K562 (cell line): ENCODE measurements around the gene CDX1. TPM values are rescaled to one million over a fixed set of nuclear protein-coding genes. Genes with fewer than 3 reads are reported as not detected.
A peak's percentile ranks its signal among the peaks of the same experiment; 100 is the strongest.

Source experiments
- C11orf30 ChIP-seq: fragments of 450-650 bp; IDR thresholded peaks from 2 replicates; pipeline ENCODE4 v1.6.1; 2016; ENCODE audit warnings: low read depth, mild to moderate bottlenecking
- CREM ChIP-seq: IDR thresholded peaks from 2 replicates; pipeline ENCODE4 v1.6.1; 2014; ENCODE audit warnings: antibody characterized with exemption, low read depth
- EGR1 ChIP-seq: fragments of 450-650 bp; conservative IDR thresholded peaks from 2 replicates; pipeline ENCODE4 v1.6.1; 2017; ENCODE audit warnings: mild to moderate bottlenecking
- ELF2 ChIP-seq: fragments of 250-450 bp; sonication (Bioruptor Pico); IDR thresholded peaks from 2 replicates; pipeline ENCODE4 v1.5.0; 2021; ENCODE audit warnings: mild to moderate bottlenecking
- HSF4 ChIP-seq: fragments of 250-450 bp; sonication (Bioruptor Pico); IDR thresholded peaks from 2 replicates; pipeline ENCODE4 v2.1.2; 2022; ENCODE audit warnings: mild to moderate bottlenecking, moderate library complexity, borderline replicate concordance
- KLF10 ChIP-seq: fragments of 250-450 bp; sonication (Bioruptor Pico); IDR thresholded peaks from 2 replicates; pipeline ENCODE4 v1.6.1; 2021; ENCODE audit warnings: matching md5 sums
- NFE2 ChIP-seq: IDR thresholded peaks from 2 replicates; pipeline ENCODE4 v1.6.1; 2014; ENCODE audit warnings: antibody characterized with exemption, low read depth
- SIN3B ChIP-seq: fragments of 450-650 bp; IDR thresholded peaks from 2 replicates; pipeline ENCODE4 v1.6.1; 2017; ENCODE audit warnings: low read depth, mild to moderate bottlenecking, moderate library complexity
- SMAD4 ChIP-seq: fragments of 250-450 bp; sonication (Bioruptor Pico); conservative IDR thresholded peaks from 2 replicates; pipeline ENCODE4 v1.8.0; 2021; ENCODE audit warnings: inconsistent platforms, mild to moderate bottlenecking, moderate library complexity
- TBL1XR1 ChIP-seq, 2 experiments: IDR thresholded peaks; 2 replicates each; pipeline ENCODE4 v1.6.1; 2012; ENCODE audit warnings: improper control_type of control experiment in 2 of 2, low read length in 2 of 2, mild to moderate bottlenecking in 1 of 2
- TFAP4 ChIP-seq: sonication (generic); formaldehyde crosslinking; IDR thresholded peaks from 2 replicates; pipeline ENCODE4 v1.8.0; 2022; ENCODE audit warnings: missing genetic modification reagents, mild to moderate bottlenecking, moderate library complexity, borderline replicate concordance
- ZFP30 ChIP-seq: fragments of 250-450 bp; sonication (Bioruptor Pico); IDR thresholded peaks from 2 replicates; pipeline ENCODE4 v1.8.0; 2022; ENCODE audit warnings: moderate library complexity, mild to moderate bottlenecking, inconsistent platforms, borderline replicate concordance
- ZNF146 ChIP-seq: IDR thresholded peaks from one replicate; pipeline ENCODE4 v1.6.1; 2018; ENCODE audit warnings: missing compliant biosample characterization; ENCODE audit not compliant: unreplicated experiment
- ZNF263 ChIP-seq: sonication (generic); formaldehyde crosslinking; IDR thresholded peaks from 2 replicates; pipeline ENCODE4 v1.8.0; 2022; ENCODE audit warnings: mild to moderate bottlenecking, missing genetic modification reagents, borderline replicate concordance
- ZNF589 ChIP-seq: fragments of 200-800 bp; sonication (Bioruptor generic); IDR thresholded peaks from 2 replicates; pipeline ENCODE4 v1.6.1; 2016; ENCODE audit warnings: low read depth, missing genetic modification characterization, missing compliant biosample characterization
- ZNF639 ChIP-seq, 2 experiments: fragments of 200-800 bp in 1 of 2; sonication (Bioruptor generic) in 1 of 2; sonication (generic) in 1 of 2; formaldehyde crosslinking in 1 of 2; IDR thresholded peaks in 1 of 2; conservative IDR thresholded peaks in 1 of 2; 2 replicates each; pipeline versions ENCODE4 v1.5.0 to v1.6.1; 2016 to 2020; ENCODE audit warnings: missing compliant biosample characterization in 1 of 2, missing genetic modification characterization in 1 of 2, missing genetic modification reagents in 1 of 2
- polyA plus RNA-seq, 8 experiments: library from polyadenylated mRNA; depleted of rRNA in 4 of 8; stranded (reverse) in 5 of 8; unstranded in 3 of 8; fragments of >200 nt; fragmentation: Nextera tagmentation in 2 of 8; fragmentation: Illumina TruSeq in 1 of 8; extraction: Ambion mirVana in 2 of 8; extraction: Trizol in 1 of 8; gene quantifications; 2 replicates each; pipeline versions ENCODE4 v1.2.1 to v1.2.3, GENCODE V29; 2011 to 2014; ENCODE audit warnings: inconsistent platforms in 1 of 8, missing spikeins in 1 of 8
- total RNA-seq, 7 experiments: library from RNA; depleted of rRNA in 6 of 7; stranded (reverse); fragments of >200 nt in 6 of 7; fragmentation: Illumina TruSeq in 2 of 7; extraction: Trizol in 2 of 7; gene quantifications; 2 replicates each; pipeline versions ENCODE4 v1.2.1 to v1.2.3, GENCODE V29; 2011 to 2021; ENCODE audit warnings: low replicate concordance in 1 of 7
- TF ChIP-seq, protein P1 (sequence below): fragments of 450-650 bp; IDR thresholded peaks from 2 replicates; pipeline ENCODE4 v1.6.1; 2017; ENCODE audit warnings: antibody characterized with exemption, mild to moderate bottlenecking
- TF ChIP-seq, protein P2 (sequence below): sonication (generic); formaldehyde crosslinking; IDR thresholded peaks from 2 replicates; pipeline ENCODE4 v1.8.1; 2022; ENCODE audit warnings: missing genetic modification reagents

Gene CDX1
- total and polyA plus RNA-seq, 9 of the 15 experiments (the other 6 are each of a cell fraction or from before 2014, with no cell fraction given): 0.06 to 0.16 TPM; not detected in 7

GRCh38 chr5:150143350-150144245 lies 23.0 kb upstream of the CDX1 start (continued):
- TF ChIP-seq TBL1XR1 (IDR thresholded peaks at IDR 0.05; ENCODE audit: low read length in 2 of 2): no peak
- TF ChIP-seq, protein P1, sequence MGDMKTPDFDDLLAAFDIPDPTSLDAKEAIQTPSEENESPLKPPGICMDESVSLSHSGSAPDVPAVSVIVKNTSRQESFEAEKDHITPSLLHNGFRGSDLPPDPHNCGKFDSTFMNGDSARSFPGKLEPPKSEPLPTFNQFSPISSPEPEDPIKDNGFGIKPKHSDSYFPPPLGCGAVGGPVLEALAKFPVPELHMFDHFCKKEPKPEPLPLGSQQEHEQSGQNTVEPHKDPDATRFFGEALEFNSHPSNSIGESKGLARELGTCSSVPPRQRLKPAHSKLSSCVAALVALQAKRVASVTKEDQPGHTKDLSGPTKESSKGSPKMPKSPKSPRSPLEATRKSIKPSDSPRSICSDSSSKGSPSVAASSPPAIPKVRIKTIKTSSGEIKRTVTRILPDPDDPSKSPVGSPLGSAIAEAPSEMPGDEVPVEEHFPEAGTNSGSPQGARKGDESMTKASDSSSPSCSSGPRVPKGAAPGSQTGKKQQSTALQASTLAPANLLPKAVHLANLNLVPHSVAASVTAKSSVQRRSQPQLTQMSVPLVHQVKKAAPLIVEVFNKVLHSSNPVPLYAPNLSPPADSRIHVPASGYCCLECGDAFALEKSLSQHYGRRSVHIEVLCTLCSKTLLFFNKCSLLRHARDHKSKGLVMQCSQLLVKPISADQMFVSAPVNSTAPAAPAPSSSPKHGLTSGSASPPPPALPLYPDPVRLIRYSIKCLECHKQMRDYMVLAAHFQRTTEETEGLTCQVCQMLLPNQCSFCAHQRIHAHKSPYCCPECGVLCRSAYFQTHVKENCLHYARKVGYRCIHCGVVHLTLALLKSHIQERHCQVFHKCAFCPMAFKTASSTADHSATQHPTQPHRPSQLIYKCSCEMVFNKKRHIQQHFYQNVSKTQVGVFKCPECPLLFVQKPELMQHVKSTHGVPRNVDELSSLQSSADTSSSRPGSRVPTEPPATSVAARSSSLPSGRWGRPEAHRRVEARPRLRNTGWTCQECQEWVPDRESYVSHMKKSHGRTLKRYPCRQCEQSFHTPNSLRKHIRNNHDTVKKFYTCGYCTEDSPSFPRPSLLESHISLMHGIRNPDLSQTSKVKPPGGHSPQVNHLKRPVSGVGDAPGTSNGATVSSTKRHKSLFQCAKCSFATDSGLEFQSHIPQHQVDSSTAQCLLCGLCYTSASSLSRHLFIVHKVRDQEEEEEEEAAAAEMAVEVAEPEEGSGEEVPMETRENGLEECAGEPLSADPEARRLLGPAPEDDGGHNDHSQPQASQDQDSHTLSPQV: peak; percentile 13; the same call in 1 of the 2 replicates
- TF ChIP-seq C11orf30: peak; percentile 51; the same call in 1 of the 2 replicates
- TF ChIP-seq SIN3B: no peak
- 0 out of 2 replicates have a peak, but pooled peaks have one; percentile 51 for TF ChIP-seq ELF2 (CRISPR knock-in tag)
- no peak for TF ChIP-seq HSF4 (CRISPR knock-in tag)
- TF ChIP-seq ZFP30 (CRISPR knock-in tag): no peak
- TF ChIP-seq NFE2: peak; percentile 46
- 0 out of 2 replicates have a peak, but pooled peaks have one; percentile 13 for TF ChIP-seq EGR1
- TF ChIP-seq ZNF146 (CRISPR knock-in tag): no peak
- TF ChIP-seq CREM: no peak
- peak; percentile 65 for TF ChIP-seq ZNF263 (CRISPR knock-in tag)
- no peak for TF ChIP-seq ZNF639 (CRISPR knock-in tag; conservative IDR thresholded peaks at IDR 0.05 in 1 of 2, IDR thresholded peaks at IDR 0.05 in 1 of 2)
- peak; percentile 88 for TF ChIP-seq ZNF589 (CRISPR knock-in tag)
- 0 out of 2 replicates have a peak, but pooled peaks have one; percentile 45 for TF ChIP-seq TFAP4
- 0 out of 2 replicates have a peak, but pooled peaks have one; percentile 12 for TF ChIP-seq SMAD4 (CRISPR knock-in tag)
- TF ChIP-seq, protein P2, sequence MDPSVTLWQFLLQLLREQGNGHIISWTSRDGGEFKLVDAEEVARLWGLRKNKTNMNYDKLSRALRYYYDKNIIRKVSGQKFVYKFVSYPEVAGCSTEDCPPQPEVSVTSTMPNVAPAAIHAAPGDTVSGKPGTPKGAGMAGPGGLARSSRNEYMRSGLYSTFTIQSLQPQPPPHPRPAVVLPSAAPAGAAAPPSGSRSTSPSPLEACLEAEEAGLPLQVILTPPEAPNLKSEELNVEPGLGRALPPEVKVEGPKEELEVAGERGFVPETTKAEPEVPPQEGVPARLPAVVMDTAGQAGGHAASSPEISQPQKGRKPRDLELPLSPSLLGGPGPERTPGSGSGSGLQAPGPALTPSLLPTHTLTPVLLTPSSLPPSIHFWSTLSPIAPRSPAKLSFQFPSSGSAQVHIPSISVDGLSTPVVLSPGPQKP: no peak
- no peak for TF ChIP-seq KLF10 (CRISPR knock-in tag)
